CD14-positive monocyte (primary cell): ENCODE data around the gene TBPL2. TPM values are rescaled to one million over a fixed set of nuclear protein-coding genes. Genes with fewer than 3 reads are reported as not detected.

Experiments
- DNase-seq, 3 donors: peaks; one replicate each; pipeline ENCODE4 v3.0.0-alpha.2; 2011 to 2022
- H2AFZ ChIP-seq: 2 replicates; pipeline ENCODE4 v1.6.0; 2012; ENCODE audit warnings: mild to moderate bottlenecking, low read depth, low read length, inconsistent platforms; ENCODE audit not compliant: insufficient read depth, poor library complexity, severe bottlenecking
- H3K27ac ChIP-seq, 2 donors: 1 replicate in 1 of 2; 2 replicates in 1 of 2; pipeline ENCODE4 v1.5.1; 2012 to 2013; ENCODE audit warnings: low read length in 2 of 2, control low read depth in 1 of 2, inconsistent platforms in 1 of 2, low read depth in 1 of 2, mild to moderate bottlenecking in 1 of 2
- H3K27me3 ChIP-seq, 2 donors: one replicate each; pipeline versions ENCODE4 v1.6.0 to v1.6.1; 2011 to 2013; ENCODE audit warnings: low read length in 2 of 2; ENCODE audit not compliant: control insufficient read depth in 2 of 2, insufficient read depth in 2 of 2
- H3K36me3 ChIP-seq, 2 donors: replicated peaks in 1 of 2; 1 replicate in 1 of 2; 2 replicates in 1 of 2; pipeline versions ENCODE4 v1.5.1 to v1.6.1; 2012 to 2013; ENCODE audit warnings: low read length in 2 of 2, control low read depth in 1 of 2, inconsistent platforms in 1 of 2, mild to moderate bottlenecking in 1 of 2; ENCODE audit not compliant: insufficient read depth in 2 of 2, control insufficient read depth in 1 of 2
- H3K4me1 ChIP-seq, 2 donors: 1 replicate in 1 of 2; 2 replicates in 1 of 2; pipeline versions ENCODE4 v1.5.1 to v1.6.1; 2012 to 2013; ENCODE audit warnings: low read length in 2 of 2, control low read depth in 1 of 2, inconsistent platforms in 1 of 2, mild to moderate bottlenecking in 1 of 2, moderate library complexity in 1 of 2; ENCODE audit not compliant: insufficient read depth in 2 of 2, control insufficient read depth in 1 of 2
- H3K4me2 ChIP-seq: replicated peaks from 2 replicates; pipeline ENCODE3; 2012; ENCODE audit warnings: low read length, moderate library complexity, mild to moderate bottlenecking; ENCODE audit not compliant: poor library complexity, severe bottlenecking; ENCODE audit errors: extremely low read depth
- H3K4me3 ChIP-seq, 3 experiments: fragments of 200-600 bp in 1 of 3; sonication (generic) in 1 of 3; replicated peaks in 1 of 3; 1 replicate in 2 of 3; 2 replicates in 1 of 3; pipeline ENCODE4 v1.5.1; 2011 to 2013; ENCODE audit warnings: low read length in 3 of 3, mild to moderate bottlenecking in 3 of 3, control low read depth in 2 of 3, low read depth in 2 of 3, inconsistent platforms in 1 of 3, moderate library complexity in 1 of 3
- H3K79me2 ChIP-seq: 2 replicates; pipeline ENCODE4 v1.6.0; 2012; ENCODE audit warnings: mild to moderate bottlenecking, control low read depth, inconsistent platforms, low read length, moderate library complexity; ENCODE audit not compliant: insufficient read depth
- H3K9ac ChIP-seq: 2 replicates; pipeline ENCODE4 v1.6.0; 2017; ENCODE audit warnings: low read length, mild to moderate bottlenecking; ENCODE audit not compliant: insufficient read depth, poor library complexity, severe bottlenecking
- H3K9me3 ChIP-seq, 2 donors: replicated peaks in 1 of 2; 1 replicate in 1 of 2; 2 replicates in 1 of 2; pipeline versions ENCODE4 v1.5.1 to v1.6.1; 2012 to 2013; ENCODE audit warnings: low read length in 2 of 2, control low read depth in 1 of 2; ENCODE audit not compliant: control insufficient read depth in 1 of 2, insufficient read depth in 1 of 2
- H4K20me1 ChIP-seq: 2 replicates; pipeline ENCODE4 v1.6.0; 2012; ENCODE audit warnings: mild to moderate bottlenecking, low read length, control low read depth, moderate library complexity; ENCODE audit not compliant: insufficient read depth
- H3K27ac Mint-ChIP-seq, 7 donors: one replicate each; pipeline ENCODE4 v1.8.0; 2020; ENCODE audit warnings: mild to moderate bottlenecking in 7 of 7, mixed read lengths in 7 of 7, moderate library complexity in 6 of 7, inconsistent platforms in 2 of 7
- H3K27me3 Mint-ChIP-seq, 3 donors: one replicate each; pipeline ENCODE4 v1.8.0; 2021 to 2022; ENCODE audit warnings: low read depth in 3 of 3, mild to moderate bottlenecking in 3 of 3, mixed read lengths in 3 of 3, moderate library complexity in 3 of 3, inconsistent platforms in 1 of 3
- H3K36me3 Mint-ChIP-seq, 2 donors: one replicate each; pipeline ENCODE4 v1.8.0; 2020; ENCODE audit warnings: mixed read lengths in 2 of 2, inconsistent platforms in 1 of 2, mild to moderate bottlenecking in 1 of 2
- H3K4me1 Mint-ChIP-seq: one replicate; pipeline ENCODE4 v1.8.0; 2020; ENCODE audit warnings: mild to moderate bottlenecking, mixed read lengths
- H3K4me3 Mint-ChIP-seq, 2 donors: one replicate each; pipeline ENCODE4 v1.8.0; 2020; ENCODE audit warnings: mild to moderate bottlenecking in 2 of 2, mixed read lengths in 2 of 2, moderate library complexity in 1 of 2
- H3K9me3 Mint-ChIP-seq, 7 donors: one replicate each; pipeline ENCODE4 v1.8.0; 2020 to 2022; ENCODE audit warnings: mixed read lengths in 7 of 7, mild to moderate bottlenecking in 6 of 7, moderate library complexity in 6 of 7, inconsistent platforms in 2 of 7
- CTCF ChIP-seq: fragments of 200-600 bp; IDR thresholded peaks from one replicate; pipeline ENCODE4 v1.8.0; 2022; ENCODE audit warnings: antibody characterized with exemption, mild to moderate bottlenecking
- WGBS: methylation state at CpG from one replicate; pipeline ENCODE4 v1.1.5; 2013; ENCODE audit warnings: missing lambda C conversion rate; ENCODE audit not compliant: insufficient coverage; 5-methylcytosine and 5-hydroxymethylcytosine counted together
- intact Hi-C, 2 donors: fragments of 100-400 bp; cut with micrococcal nuclease; formaldehyde crosslinking; loops; one replicate each; pipeline versions ENCODE4 v1.15.0 to v1.15.1; 2023
- polyA plus RNA-seq, 3 donors: library from polyadenylated mRNA; depleted of rRNA in 1 of 3; unstranded in 2 of 3; stranded (reverse) in 1 of 3; fragments of 300-500 nt in 2 of 3; fragments of >200 nt in 1 of 3; fragmentation: Illumina TruSeq in 2 of 3; gene quantifications; 1 replicate in 2 of 3; 2 replicates in 1 of 3; pipeline ENCODE4 v1.2.3, GENCODE V29; 2012 to 2021

Gene TBPL2
- polyA plus RNA-seq, 3 donors, result not detected

- no peak overlapping the region for H3K4me2 ChIP-seq
- no peaks in the 10 kb centered on the region for H3K4me1 Mint-ChIP-seq
- H3K4me3 ChIP-seq, result no peak overlapping the region
- H3K36me3 ChIP-seq, result no peaks in the 10 kb centered on the region
- no peaks in the 10 kb centered on the region for H3K9me3 ChIP-seq
- no peaks in the 10 kb centered on the region for H3K36me3 Mint-ChIP-seq
- intact Hi-C loops, result no loop called here
- no peak overlapping the region for H3K27ac ChIP-seq
- H3K9ac ChIP-seq, result no peak overlapping the region
- H3K9me3 Mint-ChIP-seq, result no peaks in the 10 kb centered on the region
- H4K20me1 ChIP-seq, result no peaks in the 10 kb centered on the region
- no CpG with 5 or more reads among the region's 1 CpG for WGBS
- H3K27me3 Mint-ChIP-seq, result peaks cover 4 to 9% (median 4%) of the 10 kb centered on the region in 3 donors
- DNase-seq, result no peak
- no peak overlapping the region for H3K27ac Mint-ChIP-seq
- H3K4me1 ChIP-seq, result no peaks in the 10 kb centered on the region
- no peaks in the 10 kb centered on the region for H3K79me2 ChIP-seq
- peaks cover 0 to 3% of the 10 kb centered on the region in 2 donors for H3K27me3 ChIP-seq
- TF ChIP-seq CTCF, result no peak
- H2AFZ ChIP-seq, result no peak overlapping the region
- no peak overlapping the region for H3K4me3 Mint-ChIP-seq
These were observed 20.8 kb downstream of the TBPL2 start for GRCh38 chr14:55419663-55420062.

- Mint-ChIP-seq H3K4me3 (no peak overlapping the region), H3K27ac (no peak overlapping the region), H3K36me3 (no peaks in the 10 kb centered on the region), H3K9me3 (no peaks in the 10 kb centered on the region), H3K4me1 (no peaks in the 10 kb centered on the region), H3K27me3 (peaks cover 4 to 9% (median 6%) of the 10 kb centered on the region in 3 donors)
- Histone ChIP-seq H3K9ac (no peak overlapping the region), H3K4me2 (no peak overlapping the region), H3K9me3 (no peaks in the 10 kb centered on the region), H2AFZ (no peak overlapping the region), H4K20me1 (no peaks in the 10 kb centered on the region), H3K79me2 (no peaks in the 10 kb centered on the region), H3K4me3 (no peak overlapping the region), H3K36me3 (no peaks in the 10 kb centered on the region), H3K4me1 (no peaks in the 10 kb centered on the region), H3K27me3 (peaks cover 0 to 5% of the 10 kb centered on the region in 2 donors), H3K27ac (no peak overlapping the region)
- DNase-seq, result no peak
- intact Hi-C loops, result no loop called here
- no peak for TF ChIP-seq CTCF
- no CpG with 5 or more reads among the region's 6 CpGs for WGBS
These were observed 22.0 kb downstream of the TBPL2 start for GRCh38 chr14:55418411-55418810.
